ENCODE measurements around the gene HOPX. TPM values are rescaled to one million over a fixed set of nuclear protein-coding genes. Genes with fewer than 3 reads are reported as not detected.

Gene HOPX
- total RNA-seq, 2 donors from 2014 or later, result 1.6 TPM; not detected in 1

- TF ChIP-seq POLR2A (IDR thresholded peaks at IDR 0.05) (no peak), CTCF (IDR thresholded peaks at IDR 0.05) (no peak)
- no peak overlapping the region for H3K27ac ChIP-seq
- H3K4me1 ChIP-seq, result peaks cover 3% of the 10 kb centered on the region
- ATAC-seq (no peak), DNase-seq (no peak)
- H3K36me3 ChIP-seq (replicated peaks in 1 of 2; ENCODE audit: insufficient read depth in 1 of 2, low read depth in 2 of 2), result no peaks in the 10 kb centered on the region
- intact Hi-C loops (cut with DNase I), result no loop called here
- WGBS, 2 donors, result 58 to 78% methylated on average over 3 of the region's 3 CpGs
- H3K4me3 ChIP-seq, result no peak overlapping the region
- H3K9me3 ChIP-seq, result no peaks in the 10 kb centered on the region
- H3K27me3 ChIP-seq, result no peaks in the 10 kb centered on the region
Measured at GRCh38 chr4:56686537-56687231, 5.6 kb upstream of the HOPX start.

GRCh38 chr4:56684320-56685050, 3.4 kb upstream of the HOPX start:
- DNase-seq (no peak), ATAC-seq (no peak)
- intact Hi-C loops (cut with DNase I), result no loop called here
- whole genome bisulfite sequencing, 2 donors, result 44 to 46% methylated on average over 4 of the region's 4 CpGs
- Histone ChIP-seq H3K4me3 (no peak overlapping the region), H3K27me3 (no peaks in the 10 kb centered on the region), H3K9me3 (no peaks in the 10 kb centered on the region), H3K4me1 (peaks cover 12% of the 10 kb centered on the region), H3K27ac (no peak overlapping the region), H3K36me3 (replicated peaks in 1 of 2; ENCODE audit: insufficient read depth in 1 of 2, low read depth in 2 of 2) (no peaks in the 10 kb centered on the region)
- TF ChIP-seq POLR2A (IDR thresholded peaks at IDR 0.05) (no peak), CTCF (IDR thresholded peaks at IDR 0.05) (no peak)

GRCh38 chr4:56683455-56683854, 2.4 kb upstream of the HOPX start:
- Histone ChIP-seq H3K4me3 (no peak overlapping the region), H3K9me3 (no peaks in the 10 kb centered on the region), H3K36me3 (replicated peaks in 1 of 2; ENCODE audit: insufficient read depth in 1 of 2, low read depth in 2 of 2) (no peaks in the 10 kb centered on the region), H3K4me1 (peaks cover 12% of the 10 kb centered on the region), H3K27me3 (no peaks in the 10 kb centered on the region), H3K27ac (no peak overlapping the region)
- DNase-seq, result no peak
- intact Hi-C loops (cut with DNase I), result no loop called here
- no peak for ATAC-seq
- TF ChIP-seq POLR2A (IDR thresholded peaks at IDR 0.05) (no peak), CTCF (IDR thresholded peaks at IDR 0.05) (no peak)
- 91 to 97% methylated on average over 2 of the region's 2 CpGs for WGBS, 2 donors

GRCh38 chr4:56681853-56682525, 893 bp upstream of the HOPX start:
- ATAC-seq (no peak), DNase-seq (no peak)
- H3K4me1 ChIP-seq, result peaks cover 12% of the 10 kb centered on the region
- H3K4me3 ChIP-seq, result no peak overlapping the region
- intact Hi-C loops (cut with DNase I), result no loop called here
- H3K9me3 ChIP-seq, result no peaks in the 10 kb centered on the region
- 31 to 32% methylated on average over 12 of the region's 12 CpGs for WGBS, 2 donors
- H3K36me3 ChIP-seq (replicated peaks in 1 of 2; ENCODE audit: insufficient read depth in 1 of 2, low read depth in 2 of 2), result no peaks in the 10 kb centered on the region
- TF ChIP-seq POLR2A (IDR thresholded peaks at IDR 0.05) (no peak), CTCF (IDR thresholded peaks at IDR 0.05) (no peak)
- H3K27ac ChIP-seq, result no peak overlapping the region
- no peaks in the 10 kb centered on the region for H3K27me3 ChIP-seq
